Dedifferentiated amniotic fluid mesenchymal stem cell (primary cell): ENCODE data around the gene STK40.

Experiments used
- DNase-seq: peaks from one replicate; pipeline ENCODE4 v3.0.0-alpha.2; 2016; ENCODE audit errors: extremely low spot score

Gene STK40

DNA sequence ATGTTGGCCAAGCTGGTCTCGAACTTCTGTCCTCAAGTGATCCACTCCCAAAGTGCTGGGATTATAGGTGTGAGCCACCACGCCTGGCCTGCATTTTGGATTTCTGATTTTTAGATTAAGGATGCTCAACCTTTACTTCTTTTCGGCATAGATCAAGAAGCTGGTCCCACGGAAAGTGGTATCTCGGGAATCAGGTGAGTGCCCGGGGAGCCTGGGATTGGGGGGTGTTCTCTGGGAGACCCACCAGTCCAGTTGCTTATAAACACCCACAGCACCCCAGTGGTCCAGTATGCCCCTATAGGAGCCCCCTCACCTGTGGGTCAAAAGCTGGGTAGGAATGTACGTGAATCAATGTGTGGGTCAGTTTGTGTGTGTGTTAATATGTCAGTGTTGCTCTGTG, 76.3 kb downstream of the STK40 start:
- DNase-seq = no peak

DNA sequence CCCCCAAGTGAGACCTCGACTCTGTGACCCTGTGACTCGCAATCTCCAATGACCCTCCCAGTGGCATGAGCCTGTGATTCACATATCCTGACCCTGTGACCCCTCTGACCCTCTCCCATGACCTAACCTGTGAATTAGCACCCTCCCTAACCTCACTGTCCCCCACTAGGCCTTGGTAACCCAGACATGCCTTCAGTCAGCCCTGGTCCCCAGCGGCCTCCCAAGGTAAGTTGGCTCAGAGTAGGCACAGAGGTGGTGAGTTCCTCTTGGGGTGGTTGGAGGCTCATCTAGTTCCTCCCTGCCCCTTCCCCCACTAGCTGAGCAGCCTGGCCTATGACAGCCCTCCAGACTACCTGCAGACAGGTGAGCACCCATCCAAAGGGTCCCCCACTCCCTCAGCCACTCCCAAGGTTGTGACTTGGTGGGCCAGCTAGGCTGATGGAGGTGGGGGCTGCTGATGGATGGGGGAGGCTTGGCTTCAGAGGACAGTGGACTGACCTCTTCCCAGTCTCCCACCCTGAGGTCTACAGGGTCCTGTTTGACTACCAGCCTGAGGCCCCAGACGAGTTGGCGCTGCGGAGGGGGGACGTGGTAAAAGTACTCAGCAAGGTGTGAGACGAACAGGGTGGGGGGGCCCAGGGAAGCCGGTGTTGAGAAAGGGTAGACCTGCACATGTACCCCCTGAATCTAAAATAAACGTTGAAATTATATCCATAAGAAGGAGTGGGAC, 78.0 kb downstream of the STK40 start:
- DNase-seq = no peak

DNA sequence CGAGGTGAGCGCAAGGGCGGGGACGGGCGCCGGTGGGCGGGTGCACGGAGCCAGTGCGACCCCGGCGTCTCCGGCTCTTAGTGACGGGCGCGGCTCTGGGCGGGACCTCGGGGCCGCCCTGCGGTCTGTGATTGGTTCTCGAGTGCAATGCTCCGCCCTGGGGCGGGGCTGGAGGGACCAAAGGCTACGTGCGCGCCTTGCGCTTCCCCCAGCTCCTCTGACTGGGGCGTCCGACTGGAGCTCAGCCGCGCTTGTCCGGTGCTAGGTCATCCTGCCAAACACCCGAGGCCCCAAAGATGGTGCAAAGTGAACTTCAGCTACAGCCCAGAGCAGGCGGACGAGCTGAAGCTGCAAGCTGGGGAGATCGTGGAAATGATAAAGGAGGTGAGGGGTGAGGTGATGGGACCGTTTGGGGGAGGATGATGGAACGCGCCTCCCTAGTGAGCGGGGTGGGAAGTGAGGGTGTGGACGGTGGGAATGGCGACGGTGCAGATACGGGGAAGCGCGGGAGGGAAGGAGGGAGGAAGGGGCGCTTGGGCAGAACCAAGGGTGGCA, 78.7 kb downstream of the STK40 start:
- peak; percentile 85 for DNase-seq

- DNase-seq = no peak
Observed at GRCh38 chr1:36306210-36306901, 79.4 kb downstream of the STK40 start, which contains the start of gene SH3D21. Gene SH3D21 (plus strand): TSS chr1:36306368. CDS start chr1:36306421, 53 bp downstream.

DNA sequence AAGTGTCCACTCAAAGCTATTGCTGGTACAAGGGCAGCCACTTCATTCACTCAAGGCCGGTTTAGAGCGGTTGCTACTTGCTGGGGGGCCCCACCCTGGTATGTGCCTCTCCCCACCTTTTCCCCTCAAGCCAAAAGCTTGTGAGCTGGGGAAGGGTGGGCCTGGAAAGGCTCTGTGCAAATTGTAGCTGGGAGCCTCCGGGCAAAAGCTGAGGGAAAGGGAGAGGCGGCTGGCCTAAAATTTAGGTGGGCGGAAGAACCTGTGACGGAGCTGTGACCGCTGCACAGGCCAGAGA, 79.9 kb downstream of the STK40 start:
- DNase-seq = no peak

- no peak for DNase-seq
Observed at GRCh38 chr1:36304970-36305914, 80.5 kb downstream of the STK40 start.

- no peak for DNase-seq
Observed at GRCh38 chr1:36304521-36304920, 81.2 kb downstream of the STK40 start.

DNA sequence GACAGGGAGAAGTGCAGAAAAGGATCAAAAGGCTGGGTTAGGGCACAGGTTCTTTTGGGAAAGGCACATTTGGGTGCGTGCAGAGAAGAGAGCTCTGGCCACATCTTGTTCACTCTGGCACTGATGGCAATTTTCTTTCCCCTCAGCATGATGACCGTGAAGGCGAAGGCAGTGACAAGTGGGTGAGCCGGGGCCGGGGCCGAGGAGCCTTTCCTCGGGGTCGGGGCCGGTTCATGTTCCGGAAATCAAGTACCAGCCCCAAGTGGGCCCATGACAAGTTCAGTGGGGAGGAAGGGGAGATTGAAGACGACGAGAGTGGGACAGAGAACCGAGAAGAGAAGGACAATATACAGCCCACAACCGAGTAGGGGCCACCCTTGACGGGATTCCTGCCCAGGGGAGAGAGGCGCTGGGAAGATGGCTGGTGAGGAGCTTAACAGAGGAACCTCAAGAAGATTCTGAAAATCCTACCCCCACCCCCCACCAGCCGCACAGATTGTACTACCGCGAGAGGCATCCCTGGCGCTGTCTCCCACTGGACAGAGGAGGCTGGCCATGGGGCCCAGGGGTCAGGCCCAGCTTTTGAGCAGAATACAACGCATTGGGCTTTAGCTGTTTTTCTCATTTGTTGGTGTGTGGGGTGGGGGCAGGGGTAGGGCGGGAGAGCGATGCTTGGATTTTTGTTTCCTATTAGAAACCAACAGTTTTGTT, 81.9 kb downstream of the STK40 start:
- no peak for DNase-seq

DNA sequence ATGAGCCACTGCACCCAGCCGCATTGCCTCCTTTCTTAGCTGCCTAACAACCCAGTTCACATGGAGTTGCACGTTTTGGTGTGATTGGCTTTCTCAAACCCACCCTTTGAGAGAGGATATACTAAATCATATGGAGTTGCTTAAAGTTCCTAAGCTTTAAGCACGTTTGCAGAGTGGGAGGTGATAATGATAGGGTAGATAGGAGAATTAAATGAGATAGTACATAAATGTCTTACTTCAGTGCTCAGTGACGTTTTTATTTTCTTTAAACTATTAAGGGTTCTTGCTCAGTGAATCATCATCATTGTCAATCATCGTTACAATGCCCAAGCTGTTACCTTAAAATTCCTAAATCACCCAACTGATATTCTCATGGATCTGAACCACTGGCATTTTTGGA, 82.5 kb downstream of the STK40 start:
- no peak for DNase-seq

DNA sequence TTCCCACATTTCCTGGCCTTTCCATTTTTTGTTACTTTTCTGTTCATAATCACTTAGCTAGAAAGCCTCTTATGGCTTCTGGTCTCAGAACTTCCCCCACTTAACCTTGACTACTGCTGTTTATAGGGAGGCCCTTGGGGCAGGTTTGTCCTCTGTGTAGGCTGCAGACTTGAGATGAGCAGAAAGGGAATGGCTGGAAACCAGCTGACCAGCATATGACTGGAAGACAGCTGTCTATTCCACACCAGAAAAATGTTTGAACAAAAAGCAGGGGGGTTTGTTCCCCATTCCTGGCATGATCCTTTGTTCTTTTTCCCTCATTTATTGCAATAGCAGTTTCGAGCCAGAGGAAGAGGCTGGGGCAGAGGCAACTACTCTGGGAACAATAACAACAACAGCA, 84.5 kb downstream of the STK40 start:
- no peak for DNase-seq

DNA sequence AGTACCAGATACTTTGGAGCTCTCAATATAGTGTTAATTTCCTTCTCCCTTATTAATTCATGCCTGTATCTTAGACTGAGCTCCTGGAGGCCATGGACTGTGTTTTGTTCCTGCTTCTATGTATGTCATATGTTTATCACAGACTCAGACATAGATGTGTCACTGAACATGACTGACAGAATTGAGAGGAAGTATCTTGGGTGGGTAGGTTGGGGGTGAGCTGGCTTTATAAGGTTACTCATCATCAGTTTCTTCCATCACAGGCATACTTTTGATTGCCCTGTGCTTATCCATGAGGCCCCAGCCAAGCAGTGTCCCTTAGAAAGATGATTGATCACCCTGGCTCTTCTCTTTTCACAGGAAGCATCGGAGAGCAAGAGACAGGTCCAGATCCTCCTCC, 85.2 kb downstream of the STK40 start:
- DNase-seq = no peak

DNA sequence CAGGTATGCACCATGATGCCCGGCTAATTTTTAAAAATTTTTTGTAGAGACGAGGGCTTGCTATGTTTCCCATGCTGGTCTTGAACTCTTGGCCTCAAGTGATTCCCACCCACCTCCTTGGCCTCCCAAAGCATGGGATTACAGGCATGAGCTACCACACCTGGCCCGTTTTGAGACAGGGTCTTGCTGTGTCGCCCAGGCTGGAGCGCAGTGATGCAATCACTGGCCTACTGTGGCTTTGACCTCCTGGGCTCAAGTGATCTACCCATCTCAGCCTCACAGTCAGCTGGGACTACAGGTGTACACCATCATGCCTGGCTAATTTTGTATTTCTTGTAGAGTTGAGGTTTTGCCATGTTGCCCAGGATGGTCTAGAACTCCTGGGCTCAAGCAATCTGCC, 87.1 kb downstream of the STK40 start:
- DNase-seq = no peak

DNA sequence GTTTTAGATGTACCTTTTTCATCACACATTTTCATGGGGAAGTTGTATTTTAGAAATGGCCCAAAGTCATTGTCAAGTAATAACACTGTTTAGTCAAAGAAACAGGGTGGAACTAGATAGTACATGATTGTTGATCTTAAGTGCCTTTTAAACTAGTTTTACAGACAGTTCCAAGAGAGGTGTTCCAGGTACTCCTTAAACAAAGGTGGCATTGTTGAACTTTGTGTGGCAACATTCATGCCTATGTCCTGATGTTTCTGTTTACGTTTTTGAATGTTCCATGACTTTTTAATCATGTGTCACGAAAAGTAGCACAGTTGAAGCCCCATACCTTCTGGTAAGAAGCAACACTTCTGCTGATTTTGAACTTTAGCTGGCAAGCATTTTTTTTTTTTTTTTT, 88.7 kb downstream of the STK40 start:
- DNase-seq = no peak

DNA sequence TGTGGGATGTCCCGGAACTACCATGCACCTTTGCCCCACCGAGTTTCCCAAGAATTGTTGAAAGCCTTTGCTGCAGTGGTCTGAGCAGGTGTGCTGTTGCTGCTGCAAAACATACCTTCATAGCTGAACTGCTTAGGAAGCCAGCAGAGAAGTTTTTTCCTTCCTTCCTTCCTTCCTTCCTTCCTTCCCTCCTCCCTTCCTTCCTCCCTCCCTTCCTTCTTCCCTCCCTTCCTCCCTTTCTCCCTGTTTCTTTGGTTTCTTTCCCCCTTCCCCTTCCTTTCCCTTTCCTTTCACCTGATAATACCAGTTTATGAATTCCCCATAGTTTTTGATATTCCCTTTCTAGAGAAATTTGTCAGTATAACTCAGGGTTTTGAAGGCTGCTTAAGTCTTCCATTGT, 90.3 kb downstream of the STK40 start:
- no peak for DNase-seq
